Measurements from ENCODE around the gene HMX3.

DNA sequence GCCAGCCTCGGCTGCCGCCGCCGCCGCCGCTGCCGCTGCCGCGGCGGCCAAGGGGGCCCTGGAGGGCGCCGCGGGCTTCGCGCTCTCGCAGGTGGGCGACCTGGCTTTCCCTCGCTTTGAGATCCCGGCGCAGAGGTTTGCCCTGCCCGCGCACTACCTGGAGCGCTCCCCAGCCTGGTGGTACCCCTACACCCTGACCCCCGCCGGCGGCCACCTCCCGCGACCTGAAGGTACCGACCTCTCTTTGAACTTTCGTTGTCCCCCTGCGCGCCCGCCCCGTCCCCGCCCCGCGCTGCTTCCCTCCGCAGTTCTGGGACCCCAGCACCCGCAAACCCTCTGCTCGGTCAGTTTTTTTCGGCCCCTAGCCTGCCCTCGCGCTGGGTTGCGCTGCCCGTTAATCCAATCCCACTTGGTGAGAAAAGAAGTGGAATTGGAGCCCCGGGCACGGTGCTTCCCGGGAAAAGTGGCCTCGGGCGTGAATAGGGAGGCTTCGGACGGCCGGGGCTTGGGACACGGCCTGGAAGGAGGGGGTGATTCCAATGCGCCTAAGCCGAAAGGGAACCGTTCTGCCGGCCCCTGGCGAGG, 543 bp downstream of the HMX3 start:
- TF ChIP-seq CTCF (IDR thresholded peaks at IDR 0.05) = no peak
- no peak for TF ChIP-seq POLR2A (IDR thresholded peaks at IDR 0.05)
